ENCODE data around the gene MESP1.

The MESP1 gene

DNA sequence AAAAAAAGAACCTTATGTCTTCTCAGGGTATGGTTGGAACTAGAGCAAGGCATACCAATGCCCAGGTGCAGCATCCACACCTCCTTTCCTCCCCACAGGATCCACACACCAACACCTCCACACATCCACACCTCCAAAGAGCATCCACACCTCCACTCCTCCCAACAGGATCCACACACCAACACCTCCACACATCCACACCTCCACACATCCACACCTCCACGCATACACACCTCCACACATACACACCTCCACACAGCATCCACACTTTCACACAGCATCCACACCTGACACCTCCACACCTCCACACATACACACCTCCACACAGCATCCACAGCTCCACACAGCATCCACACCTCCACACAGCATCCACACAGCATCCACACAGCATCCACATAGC, 5.3 kb downstream of the MESP1 start:
- Histone ChIP-seq H3K27ac (ENCODE audit: low read depth, low read length) (no peak overlapping the region), H3K79me2 (ENCODE audit: control insufficient read depth, insufficient read depth, low read length, unreplicated experiment) (no peaks in the 10 kb centered on the region), H3K4me1 (ENCODE audit: control insufficient read depth, insufficient read depth, low read length, unreplicated experiment) (no peaks in the 10 kb centered on the region), H2AFZ (ENCODE audit: low read length, unreplicated experiment) (no peak overlapping the region), H3K36me3 (ENCODE audit: insufficient read depth, low read length) (no peaks in the 10 kb centered on the region), H3K27me3 (ENCODE audit: insufficient read depth, low read length) (peaks cover 15% of the 10 kb centered on the region; the same call in 1 of the 2 replicates), H3K4me3 (ENCODE audit: low read depth, low read length) (no peak overlapping the region)

DNA sequence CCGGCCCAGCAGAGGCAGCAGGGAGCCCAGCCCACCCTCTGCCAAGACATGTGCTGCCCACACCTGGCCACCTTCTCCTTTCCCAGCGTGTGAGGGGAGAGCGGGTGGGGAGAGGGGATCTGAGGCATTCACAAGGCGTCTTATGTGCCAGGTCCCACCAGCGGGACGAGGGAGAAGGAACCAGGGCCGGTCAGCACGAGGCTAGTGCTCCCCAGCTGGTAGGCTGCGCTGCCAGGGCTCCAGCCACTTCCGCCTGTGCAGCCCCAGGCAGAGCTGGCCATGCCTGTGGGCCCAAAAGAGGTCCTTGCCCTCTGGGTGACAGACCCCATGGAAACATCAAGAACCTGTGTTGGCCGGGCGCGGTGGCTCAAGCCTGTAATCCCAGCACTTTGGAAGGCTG, 5.9 kb downstream of the MESP1 start:
- no peak overlapping the region for H3K4me3 ChIP-seq (ENCODE audit: low read depth, low read length)

DNA sequence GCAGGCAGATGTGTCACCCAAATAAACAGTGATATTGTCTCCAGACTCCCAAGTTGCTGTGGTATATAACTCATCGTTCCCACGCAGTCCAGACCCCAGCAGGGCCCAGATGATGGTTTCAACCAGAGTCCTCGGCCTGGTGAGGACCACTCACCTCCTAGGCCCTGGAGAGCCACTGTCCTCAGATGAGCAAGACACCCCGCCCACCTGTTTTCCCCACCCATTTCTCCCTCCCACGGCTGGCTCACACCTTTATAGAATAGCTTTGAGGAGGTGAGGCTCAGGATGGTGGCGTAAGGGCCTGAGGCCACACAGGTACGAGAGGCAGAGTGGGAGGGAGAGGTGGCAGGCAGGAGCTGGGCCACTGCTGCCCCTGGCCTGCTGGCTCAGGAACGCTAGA, 7.5 kb downstream of the MESP1 start:
- no peak overlapping the region for H3K4me3 ChIP-seq (ENCODE audit: low read depth, low read length)
- H3K27me3 ChIP-seq (ENCODE audit: insufficient read depth, low read length): no peaks in the 10 kb centered on the region
- no peak overlapping the region for H2AFZ ChIP-seq (ENCODE audit: low read length, unreplicated experiment)
- no peaks in the 10 kb centered on the region for H3K79me2 ChIP-seq (ENCODE audit: control insufficient read depth, insufficient read depth, low read length, unreplicated experiment)
- no peak overlapping the region for H3K27ac ChIP-seq (ENCODE audit: low read depth, low read length)
- no peaks in the 10 kb centered on the region for H3K4me1 ChIP-seq (ENCODE audit: control insufficient read depth, insufficient read depth, low read length, unreplicated experiment)
- H3K36me3 ChIP-seq (ENCODE audit: insufficient read depth, low read length): no peaks in the 10 kb centered on the region

More for the DNA sequence above, 5.9 kb downstream of the MESP1 start:
- Histone ChIP-seq H3K27ac (ENCODE audit: low read depth, low read length) (no peak overlapping the region), H2AFZ (ENCODE audit: low read length, unreplicated experiment) (no peak overlapping the region), H3K36me3 (ENCODE audit: insufficient read depth, low read length) (no peaks in the 10 kb centered on the region), H3K4me1 (ENCODE audit: control insufficient read depth, insufficient read depth, low read length, unreplicated experiment) (no peaks in the 10 kb centered on the region), H3K27me3 (ENCODE audit: insufficient read depth, low read length) (peaks cover 13% of the 10 kb centered on the region; the same call in 1 of the 2 replicates), H3K79me2 (ENCODE audit: control insufficient read depth, insufficient read depth, low read length, unreplicated experiment) (no peaks in the 10 kb centered on the region)

GRCh38 chr15:89743011-89743410, 8.0 kb downstream of the MESP1 start:
- Histone ChIP-seq H3K27me3 (ENCODE audit: insufficient read depth, low read length) (no peaks in the 10 kb centered on the region), H3K4me1 (ENCODE audit: control insufficient read depth, insufficient read depth, low read length, unreplicated experiment) (no peaks in the 10 kb centered on the region), H2AFZ (ENCODE audit: low read length, unreplicated experiment) (no peak overlapping the region), H3K4me3 (ENCODE audit: low read depth, low read length) (no peak overlapping the region), H3K36me3 (ENCODE audit: insufficient read depth, low read length) (no peaks in the 10 kb centered on the region), H3K27ac (ENCODE audit: low read depth, low read length) (no peak overlapping the region), H3K79me2 (ENCODE audit: control insufficient read depth, insufficient read depth, low read length, unreplicated experiment) (no peaks in the 10 kb centered on the region)

DNA sequence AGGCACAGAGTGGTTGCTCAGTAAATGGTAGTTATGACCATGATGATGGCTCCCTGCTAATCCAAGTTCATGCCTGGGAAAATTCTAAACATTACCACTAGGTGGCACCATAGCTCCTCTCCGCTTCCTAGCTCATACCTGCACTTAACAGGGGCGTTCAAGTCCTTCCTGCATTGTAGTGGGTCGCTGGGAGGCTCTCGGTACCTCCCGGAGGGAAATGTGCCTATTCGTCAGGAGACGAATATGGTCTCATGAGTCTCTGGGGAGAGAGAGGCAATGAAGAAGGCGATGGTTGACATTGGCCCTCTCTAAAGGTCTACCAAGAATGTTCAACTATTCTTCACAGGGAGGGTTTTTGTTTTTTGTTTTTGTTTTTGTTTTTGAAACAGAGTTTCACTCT, 10.9 kb downstream of the MESP1 start:
- no peak overlapping the region for H3K27ac ChIP-seq (ENCODE audit: low read depth, low read length)
- no peaks in the 10 kb centered on the region for H3K79me2 ChIP-seq (ENCODE audit: control insufficient read depth, insufficient read depth, low read length, unreplicated experiment)
- H3K27me3 ChIP-seq (ENCODE audit: insufficient read depth, low read length): peaks cover 7% of the 10 kb centered on the region; the same call in 1 of the 2 replicates
- H3K4me1 ChIP-seq (ENCODE audit: control insufficient read depth, insufficient read depth, low read length, unreplicated experiment): no peaks in the 10 kb centered on the region
- no peak overlapping the region for H2AFZ ChIP-seq (ENCODE audit: low read length, unreplicated experiment)
- peak overlapping the region; percentile 55; the same call in 1 of the 2 replicates for H3K4me3 ChIP-seq (ENCODE audit: low read depth, low read length)
- no peaks in the 10 kb centered on the region for H3K36me3 ChIP-seq (ENCODE audit: insufficient read depth, low read length)

DNA sequence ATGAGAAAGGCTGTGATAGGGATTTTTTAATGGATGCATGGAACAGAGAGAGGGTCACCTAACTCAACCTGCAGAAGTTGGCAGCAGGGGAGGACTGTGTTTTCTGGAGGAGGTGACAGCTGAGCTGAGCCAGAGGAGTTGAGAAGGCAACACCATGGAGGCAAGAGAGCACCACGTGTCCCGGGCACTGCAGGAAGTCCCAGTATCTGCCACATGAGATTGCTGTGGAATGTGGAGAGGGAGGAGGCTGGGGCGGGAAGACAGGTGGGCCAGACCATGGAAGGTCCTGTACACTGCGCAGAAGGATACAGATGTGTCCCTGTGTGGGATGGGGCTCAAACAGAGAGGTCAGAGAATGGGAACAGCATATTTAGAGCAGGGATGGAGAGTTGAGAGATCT, 15.3 kb downstream of the MESP1 start:
- H3K27ac ChIP-seq (ENCODE audit: low read depth, low read length): no peak overlapping the region

DNA sequence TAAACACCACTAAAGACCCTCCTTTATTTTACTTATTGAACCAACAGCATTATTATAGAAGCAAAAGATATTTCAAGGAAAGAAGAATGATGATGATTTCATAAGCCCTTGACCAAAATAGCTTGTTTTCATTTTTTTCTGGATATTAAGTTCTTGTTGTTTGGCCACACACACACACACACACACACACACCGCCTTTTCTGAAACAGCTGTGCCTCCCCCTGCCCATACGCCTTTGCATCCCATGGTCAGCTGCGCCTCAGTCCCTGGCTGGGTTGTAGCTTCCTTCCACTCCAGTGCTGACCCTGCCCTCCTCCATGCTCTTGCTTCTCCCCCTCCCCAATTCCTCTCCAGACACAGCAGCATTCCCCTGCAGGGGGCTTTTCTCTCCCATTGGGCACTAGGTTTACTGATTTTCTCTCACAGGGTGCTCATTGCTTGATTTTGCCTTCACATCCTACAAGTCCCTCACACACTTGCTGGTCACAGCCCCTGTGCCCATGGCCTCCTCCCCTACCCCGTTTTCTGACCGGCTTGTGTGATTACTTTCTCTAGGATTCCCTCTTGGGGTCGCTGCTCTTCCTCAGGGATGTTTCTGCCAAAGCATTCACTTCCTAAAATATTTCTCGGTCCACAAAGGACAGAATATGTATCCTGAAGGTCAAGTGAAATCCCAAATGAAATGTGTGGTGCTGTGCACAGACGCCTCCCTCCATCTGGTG, 18.4 kb downstream of the MESP1 start:
- Histone ChIP-seq H2AFZ (ENCODE audit: low read length, unreplicated experiment) (no peak overlapping the region), H3K27me3 (ENCODE audit: insufficient read depth, low read length) (peaks cover 34% of the 10 kb centered on the region), H3K36me3 (ENCODE audit: insufficient read depth, low read length) (no peaks in the 10 kb centered on the region), H3K4me3 (ENCODE audit: low read depth, low read length) (no peak overlapping the region), H3K4me1 (ENCODE audit: control insufficient read depth, insufficient read depth, low read length, unreplicated experiment) (no peaks in the 10 kb centered on the region), H3K79me2 (ENCODE audit: control insufficient read depth, insufficient read depth, low read length, unreplicated experiment) (no peaks in the 10 kb centered on the region), H3K27ac (ENCODE audit: low read depth, low read length) (no peak overlapping the region)

More for the DNA sequence above, 15.3 kb downstream of the MESP1 start:
- no peak overlapping the region for H2AFZ ChIP-seq (ENCODE audit: low read length, unreplicated experiment)
- H3K79me2 ChIP-seq (ENCODE audit: control insufficient read depth, insufficient read depth, low read length, unreplicated experiment): no peaks in the 10 kb centered on the region
- H3K27me3 ChIP-seq (ENCODE audit: insufficient read depth, low read length): peaks cover 34% of the 10 kb centered on the region
- no peak overlapping the region for H3K4me3 ChIP-seq (ENCODE audit: low read depth, low read length)
- H3K36me3 ChIP-seq (ENCODE audit: insufficient read depth, low read length): no peaks in the 10 kb centered on the region
- no peaks in the 10 kb centered on the region for H3K4me1 ChIP-seq (ENCODE audit: control insufficient read depth, insufficient read depth, low read length, unreplicated experiment)

- Histone ChIP-seq H3K79me2 (ENCODE audit: control insufficient read depth, insufficient read depth, low read length, unreplicated experiment) (no peaks in the 10 kb centered on the region), H3K4me3 (ENCODE audit: low read depth, low read length) (no peak overlapping the region), H3K27me3 (ENCODE audit: insufficient read depth, low read length) (peaks cover 34% of the 10 kb centered on the region), H3K27ac (ENCODE audit: low read depth, low read length) (no peak overlapping the region), H3K36me3 (ENCODE audit: insufficient read depth, low read length) (no peaks in the 10 kb centered on the region), H3K4me1 (ENCODE audit: control insufficient read depth, insufficient read depth, low read length, unreplicated experiment) (no peaks in the 10 kb centered on the region), H2AFZ (ENCODE audit: low read length, unreplicated experiment) (no peak overlapping the region)
These were observed 19.8 kb downstream of the MESP1 start for GRCh38 chr15:89731275-89731674.

DNA sequence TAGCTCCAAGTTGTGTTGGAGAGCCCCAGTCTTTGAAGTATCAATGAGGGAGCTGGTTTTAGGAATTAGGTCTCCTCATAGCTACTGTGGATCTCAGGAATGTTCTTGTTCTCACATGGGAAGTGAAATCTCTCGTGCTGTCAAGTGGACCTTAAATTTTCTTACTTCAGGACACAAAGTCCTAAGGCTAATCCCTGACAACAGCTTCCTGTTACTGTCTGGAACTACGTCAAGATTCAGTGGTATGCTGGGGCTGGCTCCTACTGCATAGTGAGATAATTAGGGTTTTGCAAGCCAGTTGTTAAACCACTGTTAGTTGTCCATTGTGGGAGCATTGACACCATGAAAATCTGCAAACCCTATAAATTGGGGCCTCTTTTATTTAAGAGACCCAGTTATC, 22.8 kb downstream of the MESP1 start:
- Histone ChIP-seq H3K4me3 (ENCODE audit: low read depth, low read length) (no peak overlapping the region), H3K79me2 (ENCODE audit: control insufficient read depth, insufficient read depth, low read length, unreplicated experiment) (no peaks in the 10 kb centered on the region), H3K36me3 (ENCODE audit: insufficient read depth, low read length) (no peaks in the 10 kb centered on the region), H3K27me3 (ENCODE audit: insufficient read depth, low read length) (peaks cover 17% of the 10 kb centered on the region; the same call in 1 of the 2 replicates), H3K27ac (ENCODE audit: low read depth, low read length) (no peak overlapping the region), H2AFZ (ENCODE audit: low read length, unreplicated experiment) (no peak overlapping the region), H3K4me1 (ENCODE audit: control insufficient read depth, insufficient read depth, low read length, unreplicated experiment) (no peaks in the 10 kb centered on the region)

GRCh38 chr15:89725064-89725463, 26.0 kb downstream of the MESP1 start:
- Histone ChIP-seq H3K79me2 (ENCODE audit: control insufficient read depth, insufficient read depth, low read length, unreplicated experiment) (no peaks in the 10 kb centered on the region), H3K27ac (ENCODE audit: low read depth, low read length) (no peak overlapping the region), H3K36me3 (ENCODE audit: insufficient read depth, low read length) (no peaks in the 10 kb centered on the region)

DNA sequence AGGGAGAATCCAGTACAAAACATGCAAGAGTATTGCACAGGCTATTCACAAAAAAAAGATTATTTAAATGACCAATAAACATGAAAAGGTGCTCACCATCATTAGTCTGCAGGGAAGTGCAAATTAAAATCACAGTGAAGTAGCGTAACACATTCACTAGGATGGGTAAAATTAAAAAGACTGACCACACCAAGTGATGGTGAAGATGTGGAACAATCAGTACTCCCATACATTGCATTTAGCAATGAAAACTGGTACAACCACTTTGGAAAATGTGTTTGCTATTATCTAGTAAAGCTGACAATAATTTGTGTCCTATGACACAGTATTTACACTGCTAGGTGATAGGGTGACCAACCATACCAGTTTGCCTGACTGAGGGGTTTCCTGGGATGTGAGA, 26.4 kb downstream of the MESP1 start:
- Histone ChIP-seq H3K27ac (ENCODE audit: low read depth, low read length) (no peak overlapping the region), H3K4me3 (ENCODE audit: low read depth, low read length) (no peak overlapping the region), H3K36me3 (ENCODE audit: insufficient read depth, low read length) (no peaks in the 10 kb centered on the region), H3K27me3 (ENCODE audit: insufficient read depth, low read length) (peaks cover 12% of the 10 kb centered on the region; the same call in 1 of the 2 replicates), H3K79me2 (ENCODE audit: control insufficient read depth, insufficient read depth, low read length, unreplicated experiment) (no peaks in the 10 kb centered on the region), H2AFZ (ENCODE audit: low read length, unreplicated experiment) (no peak overlapping the region), H3K4me1 (ENCODE audit: control insufficient read depth, insufficient read depth, low read length, unreplicated experiment) (no peaks in the 10 kb centered on the region)

More at GRCh38 chr15:89725064-89725463, 26.0 kb downstream of the MESP1 start:
- H3K4me3 ChIP-seq (ENCODE audit: low read depth, low read length): no peak overlapping the region
- no peaks in the 10 kb centered on the region for H3K4me1 ChIP-seq (ENCODE audit: control insufficient read depth, insufficient read depth, low read length, unreplicated experiment)
- H2AFZ ChIP-seq (ENCODE audit: low read length, unreplicated experiment): no peak overlapping the region
- H3K27me3 ChIP-seq (ENCODE audit: insufficient read depth, low read length): peaks cover 12% of the 10 kb centered on the region; the same call in 1 of the 2 replicates
